HG03196 (cell line): ENCODE data around the gene USP50.
"Not testable (repeated sequence)": the region's sequence is repeated elsewhere in the genome, so short reads cannot be mapped to it uniquely, and the experiment has no call there.

Experiments
- ATAC-seq: cut with Tn5 transposase; IDR thresholded peaks from one replicate; pipeline ENCODE4 v1.9.1; 2021; ENCODE audit not compliant: unreplicated experiment

Gene USP50

GRCh38 chr15:50505656-50506055, 40.8 kb downstream of the USP50 start:
- ATAC-seq = not testable (repeated sequence)

GRCh38 chr15:50503144-50503543, 43.3 kb downstream of the USP50 start:
- no peak for ATAC-seq

GRCh38 chr15:50501815-50502214, 44.7 kb downstream of the USP50 start:
- no peak for ATAC-seq

GRCh38 chr15:50500352-50500751, 46.1 kb downstream of the USP50 start:
- no peak for ATAC-seq

- no peak for ATAC-seq
These were observed 49.8 kb downstream of the USP50 start for GRCh38 chr15:50496692-50497091.

- ATAC-seq = not testable (repeated sequence)
These were observed 51.9 kb downstream of the USP50 start for GRCh38 chr15:50494547-50494946.

- ATAC-seq = no peak
These were observed 52.8 kb downstream of the USP50 start for GRCh38 chr15:50493625-50494024.

GRCh38 chr15:50487287-50487686, 59.2 kb downstream of the USP50 start:
- ATAC-seq = no peak

GRCh38 chr15:50485389-50485788, 61.1 kb downstream of the USP50 start:
- ATAC-seq = no peak

GRCh38 chr15:50484781-50485180, 61.7 kb downstream of the USP50 start:
- ATAC-seq = peak; percentile 41

- no peak for ATAC-seq
These were observed 70.3 kb downstream of the USP50 start for GRCh38 chr15:50476143-50476542.

- no peak for ATAC-seq
These were observed 75.4 kb downstream of the USP50 start for GRCh38 chr15:50471072-50471471.

GRCh38 chr15:50463423-50464358, 82.8 kb downstream of the USP50 start:
- no peak for ATAC-seq

GRCh38 chr15:50458348-50459112, 87.9 kb downstream of the USP50 start:
- ATAC-seq = no peak

GRCh38 chr15:50452927-50453326, 93.5 kb downstream of the USP50 start:
- no peak for ATAC-seq
